NCI-H2227 (cell line): Measurements from ENCODE around the gene LRP2.
"Not testable (repeated sequence)": the region's sequence is repeated elsewhere in the genome, so short reads cannot be mapped to it uniquely, and the experiment has no call there.

Source experiments
- DNase-seq: peaks from one replicate; lab custom pipeline; 2025; ENCODE audit not compliant: unreplicated experiment; lab: John Stamatoyannopoulos, UW

The LRP2 gene

GRCh38 chr2:169348321-169349024 lies 13.9 kb downstream of the LRP2 start:
- DNase-seq = no peak

- no peak for DNase-seq
Measured at GRCh38 chr2:169345486-169346437, 16.6 kb downstream of the LRP2 start.

GRCh38 chr2:169344736-169345485 lies 17.4 kb downstream of the LRP2 start:
- DNase-seq = peak; percentile 24

GRCh38 chr2:169343202-169343601 lies 19.1 kb downstream of the LRP2 start:
- peak; percentile 36 for DNase-seq

GRCh38 chr2:169339657-169340056 lies 22.7 kb downstream of the LRP2 start:
- no peak for DNase-seq

- no peak for DNase-seq
Measured at GRCh38 chr2:169336695-169337094, 25.6 kb downstream of the LRP2 start.

GRCh38 chr2:169330555-169331198 lies 31.7 kb downstream of the LRP2 start:
- no peak for DNase-seq

- DNase-seq = no peak
Measured at GRCh38 chr2:169329688-169330554, 32.4 kb downstream of the LRP2 start.

GRCh38 chr2:169328785-169329184 lies 33.5 kb downstream of the LRP2 start:
- DNase-seq = no peak

- not testable (repeated sequence) for DNase-seq
Measured at GRCh38 chr2:169327837-169328236, 34.5 kb downstream of the LRP2 start.

- not testable (repeated sequence) for DNase-seq
Measured at GRCh38 chr2:169325886-169326285, 36.4 kb downstream of the LRP2 start.

- no peak for DNase-seq
Measured at GRCh38 chr2:169324581-169325260, 37.6 kb downstream of the LRP2 start.

GRCh38 chr2:169323841-169324240 lies 38.5 kb downstream of the LRP2 start:
- DNase-seq = no peak

- DNase-seq = no peak
Measured at GRCh38 chr2:169320561-169320960, 41.8 kb downstream of the LRP2 start.

- no peak for DNase-seq
Measured at GRCh38 chr2:169315357-169315756, 47.0 kb downstream of the LRP2 start.

GRCh38 chr2:169308349-169308748 lies 54.0 kb downstream of the LRP2 start:
- not testable (repeated sequence) for DNase-seq

- not testable (repeated sequence) for DNase-seq
Measured at GRCh38 chr2:169304689-169305088, 57.6 kb downstream of the LRP2 start.

- DNase-seq = no peak
Measured at GRCh38 chr2:169303579-169304305, 58.6 kb downstream of the LRP2 start.

GRCh38 chr2:169302364-169302763 lies 60.0 kb downstream of the LRP2 start:
- DNase-seq = no peak
